HG03354 (cell line): ENCODE measurements around the gene TSFM.

Experiments
- ATAC-seq: cut with Tn5 transposase; IDR thresholded peaks from one replicate; pipeline ENCODE4 v1.9.1; 2021; ENCODE audit warnings: mild to moderate bottlenecking; ENCODE audit not compliant: unreplicated experiment, poor library complexity, severe bottlenecking

TSFM gene

DNA sequence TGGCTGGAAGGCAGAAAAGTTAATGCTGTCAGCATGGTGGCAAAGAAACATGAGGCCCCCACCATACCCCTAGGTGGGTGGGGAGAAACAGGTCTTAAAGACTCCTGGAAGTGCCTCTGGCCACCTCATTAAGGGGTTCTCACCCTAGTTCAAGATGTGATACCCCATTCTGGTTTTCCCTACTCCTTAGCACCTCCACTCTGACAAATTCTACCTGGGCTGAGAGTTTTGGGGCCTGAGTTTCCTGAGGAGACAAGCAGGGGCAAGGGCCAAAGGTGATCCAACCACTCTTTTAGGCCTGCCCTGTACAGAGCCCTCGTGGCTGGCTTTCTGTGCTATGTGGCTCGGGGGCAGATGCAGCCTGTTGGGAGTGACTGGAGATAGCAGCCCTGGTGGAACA, 43.8 kb downstream of the TSFM start:
- no peak for ATAC-seq

DNA sequence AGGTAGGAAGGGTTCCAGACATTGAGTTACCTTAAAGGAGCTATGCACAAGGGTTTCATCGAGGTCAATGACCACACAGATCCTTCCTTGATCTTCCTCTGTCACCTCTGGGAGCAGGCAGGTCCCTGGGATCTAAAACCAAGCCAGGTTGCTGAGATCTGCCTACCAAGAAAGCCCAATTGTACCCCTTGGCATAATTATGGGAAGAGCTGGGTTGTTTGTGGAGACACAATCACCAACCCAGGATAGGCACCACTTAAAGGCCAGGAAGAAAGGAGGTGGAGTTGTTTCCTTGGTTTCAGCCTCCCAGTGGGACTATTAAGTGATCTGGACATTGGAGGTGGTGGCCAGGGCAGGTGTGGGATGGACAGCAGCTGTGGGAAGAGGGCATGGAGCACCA, 44.4 kb downstream of the TSFM start:
- ATAC-seq, result no peak

DNA sequence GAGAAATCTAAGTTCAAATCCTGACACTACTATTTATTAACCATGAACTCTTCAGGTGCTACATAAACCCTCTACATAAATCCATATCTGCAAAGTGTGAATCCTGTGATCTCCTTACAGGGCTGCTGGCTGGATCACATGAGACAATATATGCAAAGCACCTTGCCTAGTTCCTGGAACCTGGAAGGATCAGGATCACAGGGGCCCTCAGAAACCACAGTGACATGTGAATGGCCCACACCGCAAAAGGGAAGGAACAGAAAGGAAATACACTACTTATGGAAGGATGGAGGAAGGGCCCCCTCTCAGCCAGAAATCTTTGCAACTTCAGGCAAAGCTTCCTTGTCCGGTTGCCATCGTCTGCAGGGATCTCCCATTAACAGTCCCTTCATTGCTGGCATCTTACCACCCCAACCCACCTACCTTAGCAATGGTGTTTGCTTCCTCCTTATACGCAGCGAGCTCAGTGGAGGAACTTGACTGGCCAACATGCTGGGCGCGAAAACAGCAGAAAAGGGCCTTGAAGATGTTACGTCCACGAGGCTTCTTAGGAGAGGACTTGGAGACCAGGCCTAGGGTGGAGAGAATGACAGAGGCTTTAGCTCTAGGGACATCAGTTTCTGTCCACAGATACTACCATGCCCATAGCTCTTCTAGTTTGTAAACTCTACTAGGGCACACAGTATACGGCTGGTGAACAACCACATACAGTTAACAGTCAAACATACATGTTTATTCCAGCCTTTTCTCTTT, 46.6 kb downstream of the TSFM start:
- no peak for ATAC-seq

DNA sequence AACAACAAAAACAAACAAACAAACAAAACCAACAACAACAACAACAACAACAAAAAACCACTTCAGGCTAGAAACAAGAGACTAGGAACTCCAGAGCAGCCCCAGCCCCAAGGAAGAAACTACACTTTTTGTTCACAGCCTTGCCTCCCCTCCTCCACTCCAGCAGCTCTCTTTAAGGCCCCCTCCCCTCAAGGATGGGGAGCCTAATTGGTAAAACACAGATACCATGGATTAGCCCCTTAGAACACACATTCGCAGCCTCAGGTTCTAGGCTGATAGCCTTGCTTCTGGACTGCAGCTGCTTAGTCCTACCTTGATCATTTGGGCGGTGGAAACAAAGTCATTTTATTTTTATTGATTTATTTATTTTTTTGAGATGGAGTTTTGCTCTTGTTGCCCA, 47.8 kb downstream of the TSFM start:
- ATAC-seq, result no peak

DNA sequence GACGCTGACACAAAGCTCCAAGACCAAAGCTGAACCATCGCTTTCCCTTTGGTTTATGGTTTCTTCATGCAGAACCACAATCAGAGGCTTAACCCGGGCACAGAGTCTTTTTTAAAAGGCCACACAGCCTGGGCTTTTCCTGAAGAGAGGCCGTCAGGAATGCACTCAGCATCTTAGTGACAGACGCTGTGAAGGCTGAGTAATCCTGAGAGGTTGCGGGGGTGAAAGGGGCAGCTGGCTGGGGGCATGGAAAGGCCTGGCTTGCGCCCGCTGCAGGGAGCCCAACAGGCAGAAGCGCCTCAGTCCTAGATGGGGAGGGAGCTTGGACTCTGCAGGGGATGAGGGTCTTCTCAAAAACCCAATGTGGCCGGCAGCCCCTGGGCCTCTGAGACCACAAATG, 50.4 kb downstream of the TSFM start:
- no peak for ATAC-seq

DNA sequence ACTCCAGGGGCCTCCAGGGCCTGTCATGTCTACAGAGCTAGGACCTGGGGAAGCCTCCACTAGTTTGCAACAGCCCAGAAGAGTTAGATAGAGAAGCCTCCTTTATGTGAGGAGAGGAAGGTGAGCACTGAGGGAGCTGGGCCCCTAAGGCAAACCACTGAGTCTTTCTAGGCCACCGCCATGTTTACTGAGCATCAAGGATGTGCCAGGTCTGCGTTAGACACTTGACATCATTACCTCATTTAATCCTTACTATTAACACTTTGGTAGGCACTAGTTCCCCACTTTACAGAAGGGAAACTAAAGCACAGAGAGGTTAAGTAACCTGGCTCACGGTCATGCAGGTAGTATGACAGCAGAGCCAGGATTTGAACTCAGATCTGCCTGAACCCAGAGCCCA, 51.1 kb downstream of the TSFM start:
- ATAC-seq, result no peak

DNA sequence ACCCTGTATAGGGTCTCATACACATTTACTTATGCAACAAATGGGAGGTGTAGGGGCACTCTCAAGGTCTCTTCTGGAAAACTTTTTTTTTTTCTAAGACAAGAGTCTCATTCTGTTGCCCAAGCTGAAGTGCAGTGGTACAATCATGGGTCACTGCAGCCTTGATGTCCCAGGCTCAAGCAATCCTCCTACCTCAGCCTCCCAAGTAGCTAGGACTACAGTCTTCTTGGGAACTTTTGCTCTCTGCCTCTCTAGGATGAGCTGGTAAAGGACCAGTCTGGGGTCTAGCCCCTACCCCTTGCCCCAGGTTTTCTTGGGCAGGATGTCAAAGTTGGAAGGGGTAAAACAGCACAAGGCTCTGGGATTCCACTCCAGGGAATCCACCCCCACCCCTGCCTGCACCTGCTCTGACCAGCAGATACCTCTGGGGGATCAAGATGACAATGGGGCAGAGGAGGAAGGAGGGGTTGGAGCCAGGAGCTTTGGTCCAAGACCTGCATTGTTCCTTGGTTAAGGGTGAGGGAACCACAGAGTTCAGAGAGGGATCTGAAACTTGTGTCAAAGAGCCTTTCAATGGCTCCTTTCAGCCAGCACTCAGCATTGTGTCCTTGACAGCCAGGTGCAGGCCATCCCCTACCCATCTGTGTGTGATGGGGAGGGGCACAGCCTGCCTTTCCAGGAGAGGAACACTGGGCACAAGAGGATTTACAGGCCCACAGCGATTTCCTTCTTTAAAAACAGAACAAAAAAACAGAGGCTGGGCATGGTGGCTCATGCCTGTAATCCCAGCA, 51.7 kb downstream of the TSFM start:
- ATAC-seq, result no peak

DNA sequence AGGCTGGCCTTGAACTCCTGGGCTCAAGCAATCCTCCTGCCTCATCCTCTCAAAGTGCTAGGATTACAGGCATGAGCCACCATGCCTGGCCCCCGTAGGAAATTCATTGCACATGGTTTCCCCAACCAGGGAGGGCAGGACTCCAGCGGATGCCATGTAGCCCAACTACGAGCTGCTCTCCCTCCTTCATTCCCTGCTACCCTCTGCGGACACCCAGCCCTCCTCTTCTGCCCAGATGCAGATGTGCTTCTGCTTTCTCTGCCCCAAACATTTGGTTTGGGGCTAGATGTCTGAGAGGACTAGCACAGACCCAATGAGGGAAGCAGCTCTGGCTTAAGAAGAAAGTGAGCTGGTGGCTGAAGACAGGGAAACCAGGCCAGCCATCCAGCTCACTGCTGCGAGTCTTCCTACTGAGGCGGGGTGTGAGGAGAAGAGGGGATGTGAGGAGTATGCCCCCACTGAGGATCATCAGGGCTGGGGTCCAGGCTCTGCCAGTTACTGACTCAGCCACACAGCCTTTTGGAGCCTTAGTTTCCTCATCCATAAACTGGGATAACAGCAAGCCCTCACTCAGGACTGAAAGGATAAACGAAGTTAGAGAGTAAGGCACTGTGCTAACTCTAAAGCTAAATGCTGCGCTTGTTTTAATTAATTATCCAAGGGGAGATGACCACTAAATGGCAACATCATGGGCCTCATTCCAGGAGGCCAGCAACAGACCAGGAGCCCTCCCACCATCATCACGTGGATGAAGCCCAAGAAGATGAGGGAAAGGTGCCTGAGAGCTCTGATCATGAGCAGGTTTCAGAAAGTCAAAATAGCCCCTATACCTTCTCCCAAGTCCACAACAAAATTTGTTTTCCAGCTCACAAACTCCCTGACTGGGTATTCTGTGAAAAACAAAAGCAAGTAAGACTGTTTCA, 53.0 kb downstream of the TSFM start:
- ATAC-seq, result no peak

DNA sequence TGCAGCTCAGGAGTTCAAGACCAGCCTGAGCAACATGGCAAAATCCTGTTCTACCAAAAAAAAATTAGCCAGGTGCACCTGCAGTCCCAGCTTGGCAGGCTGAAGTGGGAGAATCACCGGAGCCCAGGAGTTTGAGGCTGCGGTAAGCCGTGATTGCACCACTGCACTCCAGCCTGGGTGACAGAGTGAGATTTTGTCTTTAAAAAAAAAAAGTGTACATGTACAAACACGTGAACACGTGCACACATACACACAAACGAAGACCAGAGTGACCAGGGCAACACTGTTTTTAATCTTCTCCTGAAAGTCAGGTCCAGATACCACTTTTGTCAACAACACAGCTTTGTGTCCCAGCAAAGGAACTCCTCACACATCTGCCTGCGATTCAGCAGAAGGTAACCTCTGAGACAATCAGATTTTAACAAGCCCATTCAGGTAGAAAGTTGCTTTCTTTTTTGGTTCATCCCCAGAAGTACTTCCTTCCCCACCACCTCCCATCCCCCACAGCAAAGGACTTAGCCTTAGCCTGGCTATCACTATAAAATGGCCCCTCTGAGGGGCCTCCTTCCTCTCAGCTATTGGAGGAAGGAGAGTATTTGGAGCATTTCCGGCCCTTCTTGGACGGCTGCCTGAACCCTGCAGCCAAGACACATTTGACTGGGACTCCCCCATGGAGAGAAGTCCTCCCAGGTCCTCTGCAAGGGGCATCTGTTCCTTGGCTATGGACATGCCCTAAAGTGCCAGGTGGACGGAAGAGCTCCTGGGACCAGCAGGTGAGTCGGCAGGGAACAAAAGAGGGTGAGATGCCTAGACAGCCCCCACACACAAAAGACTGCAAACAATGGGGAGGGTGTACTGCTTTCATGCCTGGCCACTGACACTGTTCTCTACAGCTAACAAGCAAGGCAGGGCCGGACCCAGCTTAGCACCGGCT, 54.1 kb downstream of the TSFM start:
- peak; percentile 61 for ATAC-seq

DNA sequence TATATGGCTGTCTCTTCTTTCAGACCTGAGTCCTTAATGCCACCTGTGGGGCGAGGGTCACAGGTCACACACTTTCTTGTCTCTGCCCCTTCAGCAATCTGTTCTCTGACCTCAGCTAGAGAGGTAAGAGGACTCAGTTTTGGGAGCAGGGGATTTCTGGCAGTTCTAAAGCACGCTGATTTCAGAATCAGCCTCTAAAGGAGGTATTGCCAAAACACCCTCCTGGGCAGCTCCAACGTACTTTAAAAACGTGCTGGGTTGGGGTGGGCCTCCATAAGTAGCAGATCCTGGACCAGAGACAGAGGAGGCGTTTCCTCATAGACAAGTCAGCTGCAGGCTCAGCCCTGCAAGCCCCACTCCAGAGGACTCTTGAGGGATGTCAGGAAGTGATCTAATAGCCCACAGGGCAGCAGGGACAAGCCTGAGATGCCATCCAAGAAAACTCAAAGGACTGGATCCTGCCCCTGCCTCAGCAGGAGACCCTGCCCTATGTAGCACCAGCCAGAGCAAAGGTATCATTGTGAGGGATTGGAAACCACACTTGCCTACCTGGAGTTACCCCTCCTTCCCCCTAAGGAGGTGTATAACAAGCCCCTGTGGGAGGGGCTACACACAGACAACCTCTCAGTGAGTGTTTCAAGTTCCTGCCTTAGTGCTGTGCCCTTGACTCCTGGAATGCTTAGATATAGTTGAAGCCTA, 55.4 kb downstream of the TSFM start:
- ATAC-seq, result no peak

DNA sequence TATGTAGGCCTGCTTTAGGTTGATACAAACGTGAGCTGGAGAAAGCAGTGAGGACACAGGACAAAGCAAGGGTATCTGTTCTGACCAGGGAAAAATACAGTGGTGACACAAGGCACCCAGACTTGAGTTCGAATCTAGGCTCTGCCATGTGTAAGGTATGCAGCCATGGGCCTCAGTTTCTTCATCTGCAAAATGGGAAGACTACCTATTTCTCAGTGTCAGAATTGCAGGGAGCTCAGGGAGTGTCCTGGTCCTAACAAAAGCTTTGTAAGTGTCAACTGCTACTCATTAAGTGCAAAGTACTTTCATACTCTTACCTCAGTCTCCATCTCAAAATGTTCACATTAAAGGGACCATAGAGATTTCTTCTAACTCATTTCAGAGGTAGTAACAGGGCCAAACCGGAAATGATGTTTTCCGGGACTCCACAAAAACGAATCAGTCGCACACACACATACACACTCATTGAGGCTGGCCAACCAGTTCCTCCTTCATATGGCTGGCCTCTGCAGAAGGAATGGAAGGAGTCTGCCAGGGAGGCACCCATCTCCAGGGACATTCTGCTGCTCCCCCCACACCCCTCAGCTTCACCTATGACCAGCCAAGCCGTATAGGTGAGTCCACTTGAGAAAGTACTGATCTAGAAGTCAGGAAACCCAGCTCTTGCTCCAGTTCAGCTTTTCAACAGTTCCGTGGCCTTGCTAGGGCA, 56.2 kb downstream of the TSFM start:
- peak; percentile 35 for ATAC-seq

DNA sequence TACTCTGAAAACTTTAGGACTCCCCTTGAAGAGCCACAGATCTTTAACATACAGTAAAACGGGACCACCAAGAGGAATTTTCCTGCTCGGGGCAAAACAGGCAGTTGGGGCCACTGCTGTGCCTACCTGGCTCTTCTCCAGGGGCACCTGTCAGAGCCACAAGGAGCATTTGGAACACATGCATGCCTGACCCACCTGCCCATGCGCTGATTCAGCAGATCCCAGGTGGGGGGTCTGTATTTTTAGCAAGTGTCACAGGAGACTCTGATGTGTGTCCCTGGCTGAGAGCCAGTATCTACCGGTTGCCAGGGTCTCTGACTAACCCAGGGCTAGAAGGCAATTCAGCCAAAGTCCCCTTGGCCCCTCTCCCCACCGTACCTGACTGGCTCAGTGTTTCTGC, 57.4 kb downstream of the TSFM start:
- no peak for ATAC-seq

DNA sequence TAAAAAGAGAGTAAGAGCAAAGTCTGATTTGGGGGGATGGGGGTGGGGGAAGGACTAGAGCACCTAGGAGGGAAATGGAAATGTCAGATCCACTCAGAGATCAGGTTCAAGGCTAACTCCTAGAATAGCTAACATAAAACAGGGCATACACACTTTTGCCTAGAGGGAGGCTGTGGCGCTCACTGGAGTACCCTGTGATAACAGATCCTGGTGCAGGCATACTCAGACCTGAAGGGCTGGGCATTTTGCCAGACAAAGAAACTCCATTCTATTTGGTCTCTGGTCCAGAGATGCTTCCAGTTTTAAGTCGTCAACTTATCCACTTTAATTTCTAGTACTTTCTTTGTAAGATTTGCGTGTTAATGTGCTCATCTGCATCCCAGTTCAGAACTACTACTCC, 58.1 kb downstream of the TSFM start:
- no peak for ATAC-seq

DNA sequence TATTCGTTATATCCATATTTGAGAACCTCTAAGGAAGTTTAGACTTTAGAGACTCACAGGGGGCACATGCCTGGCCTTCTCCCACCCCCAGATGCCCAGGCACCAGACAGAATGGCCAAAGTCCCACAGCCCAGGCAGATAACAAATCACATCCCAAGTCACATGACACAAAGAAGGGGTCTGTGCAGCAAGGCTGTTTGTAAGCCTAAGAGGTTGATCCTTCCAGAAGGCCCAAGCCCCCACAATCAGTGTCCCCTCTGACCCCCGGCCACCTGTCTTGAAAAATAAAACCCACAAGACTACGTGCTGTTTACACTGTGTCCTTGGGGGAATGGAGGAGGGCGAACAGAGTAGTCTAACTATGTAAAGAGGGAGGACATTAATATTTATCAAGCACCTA, 58.9 kb downstream of the TSFM start:
- no peak for ATAC-seq

DNA sequence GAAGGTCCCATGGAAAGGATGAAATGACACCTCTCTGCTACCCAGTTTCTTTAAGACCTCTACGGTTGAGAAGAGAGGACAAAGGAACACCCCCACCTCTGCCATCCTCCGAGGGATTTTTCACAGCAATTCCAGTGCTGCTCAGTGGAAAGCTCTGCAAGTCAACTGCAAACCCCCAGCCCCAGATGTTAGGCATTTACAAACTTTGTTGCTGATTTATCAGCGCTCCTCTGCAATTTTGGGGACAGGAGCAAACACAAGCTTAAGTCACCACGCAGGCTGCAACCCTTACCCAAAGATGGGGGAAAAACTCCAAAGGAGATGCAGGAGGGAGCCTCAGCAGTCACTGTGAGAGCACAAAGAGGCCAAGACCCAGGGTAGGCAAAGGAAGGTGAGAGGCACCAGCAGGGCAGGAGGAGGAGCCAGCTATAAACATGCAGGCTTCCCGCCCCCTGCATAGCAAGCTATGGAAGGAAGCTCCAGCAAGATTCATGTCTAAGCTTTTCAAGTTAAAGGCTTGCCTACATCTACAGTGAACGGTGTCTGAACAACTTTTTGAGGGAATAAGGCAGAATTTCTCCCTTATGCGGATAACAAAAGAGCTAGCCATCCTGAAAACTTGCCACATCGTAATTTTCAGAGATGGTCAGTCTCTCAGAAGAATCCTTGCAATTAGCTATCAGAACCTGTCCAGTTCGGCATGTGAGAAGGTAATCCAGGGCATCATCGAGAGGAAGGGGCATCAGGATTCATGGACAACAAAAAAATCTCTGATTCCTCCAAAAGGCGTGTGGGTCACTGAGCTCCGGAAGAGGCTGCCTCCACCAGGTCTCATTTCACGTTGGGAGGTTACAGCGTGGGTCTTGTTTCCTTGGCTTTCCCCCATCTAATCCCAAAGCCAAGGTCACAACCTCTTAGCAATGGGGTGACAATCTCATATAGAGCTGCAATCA, 60.0 kb downstream of the TSFM start:
- no peak for ATAC-seq

DNA sequence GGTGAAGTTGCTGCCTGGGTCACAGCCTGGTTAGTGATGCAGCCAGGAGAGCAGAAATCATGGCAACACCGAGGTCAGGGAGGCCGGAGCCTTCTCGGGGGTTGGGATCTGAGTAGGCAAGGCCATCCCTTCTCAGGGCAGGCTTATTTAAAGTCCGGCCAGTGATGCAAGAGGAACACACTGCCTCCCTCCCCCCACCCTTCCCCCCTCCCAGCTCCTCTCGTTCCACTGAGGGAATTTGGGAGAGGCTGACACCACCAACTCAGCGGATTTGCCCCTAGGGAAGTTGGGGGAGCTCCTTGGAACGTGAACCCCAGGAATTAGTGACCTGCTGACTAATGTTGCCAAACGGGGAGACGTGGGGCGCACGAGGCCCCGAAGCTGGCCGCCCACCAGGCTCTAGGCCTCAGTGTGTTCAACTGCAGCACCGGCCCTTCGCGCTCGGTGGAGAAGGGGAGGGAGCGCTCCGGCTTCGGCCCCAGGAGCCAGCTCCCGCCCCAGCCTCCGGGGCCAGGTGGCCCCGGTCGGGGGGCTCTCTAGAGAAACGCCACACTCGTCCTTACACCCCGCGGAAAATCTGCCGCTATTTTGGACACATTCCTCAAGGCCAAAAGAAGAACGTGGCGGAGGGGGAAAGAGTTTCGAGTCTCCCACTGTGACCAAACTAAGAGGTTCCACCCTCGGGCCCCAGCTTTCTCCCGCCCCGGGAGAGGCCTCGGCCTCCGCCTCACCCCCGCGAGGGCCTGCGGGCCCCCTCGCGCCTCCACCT, 62.3 kb downstream of the TSFM start:
- ATAC-seq, result peak; percentile 21
